K562 (cell line): ENCODE data around the gene SLC45A3. TPM values are rescaled to one million over a fixed set of nuclear protein-coding genes. Genes with fewer than 3 reads are reported as not detected.

ENCODE experiments used
- ATAC-seq: fragments of 200-7000 bp; cut with Tn5 transposase; 3 replicates; pipeline ENCODE4 v1.9.1; 2020; ENCODE audit warnings: moderate library complexity
- BruUV-seq: library from RNA; stranded (reverse); fragments of 400-500 nt; replicated peaks from 2 replicates; lab custom pipeline; 2021; lab: Mats Ljungman, UMichigan
- CTCF ChIA-PET: fragments of 300-600 bp; formaldehyde crosslinking; extraction: SDS; loops from one replicate; lab custom pipeline; 2021; ENCODE audit warnings: low intra/inter-chr PET ratio; lab: Yijun Ruan, JAX
- POLR2A ChIA-PET: fragments of 300-600, 350-650 bp; sonication (Branson Sonifier 250); formaldehyde crosslinking; extraction: SDS; loops from one replicate; lab custom pipeline; 2021; ENCODE audit warnings: antibody characterized with exemption, inconsistent platforms; lab: Yijun Ruan, JAX
- DNase-seq, 4 experiments: peaks; one replicate each; pipeline versions ENCODE4 v3.0.0 to v3.0.0-alpha.2; 2011 to 2018; ENCODE audit warnings: low spot score in 3 of 4, mixed read lengths in 3 of 4; ENCODE audit errors: extremely low read depth in 1 of 4
- FAIRE-seq: peaks from 2 replicates; lab custom pipeline; 2011; peaks lifted over from hg19 to GRCh38; lab: Jason Lieb, UNC
- H2AFZ ChIP-seq: 2 replicates; pipeline ENCODE4 v1.6.0; 2011; ENCODE audit warnings: low read depth, low read length, control low read depth, inconsistent platforms
- H3K27ac ChIP-seq: fragments of 200-600 bp; 3 replicates; pipeline ENCODE4 v1.8.0; 2011; ENCODE audit warnings: low read depth, mild to moderate bottlenecking, control low read depth, inconsistent platforms, low read length, moderate library complexity, mixed read lengths; ENCODE audit errors: extremely low read depth
- H3K27me3 ChIP-seq, 2 experiments: fragments of 300-600 bp in 1 of 2; 2 replicates in 1 of 2; 3 replicates in 1 of 2; pipeline versions ENCODE4 v1.6.0 to v1.8.0; 2011; ENCODE audit warnings: inconsistent platforms in 2 of 2, low read length in 2 of 2, mild to moderate bottlenecking in 1 of 2, mixed read lengths in 1 of 2, moderate library complexity in 1 of 2; ENCODE audit not compliant: control insufficient read depth in 2 of 2, insufficient read depth in 2 of 2
- H3K36me3 ChIP-seq: fragments of 300-600 bp; 3 replicates; pipeline ENCODE4 v1.8.0; 2011; ENCODE audit warnings: mild to moderate bottlenecking, low read length, inconsistent platforms; ENCODE audit not compliant: control insufficient read depth, insufficient read depth
- H3K4me1 ChIP-seq, 2 experiments: fragments of 200-600 bp in 1 of 2; replicated peaks in 1 of 2; 2 replicates in 1 of 2; 3 replicates in 1 of 2; pipeline versions ENCODE4 v1.5.1 to v1.8.0; 2011; ENCODE audit warnings: inconsistent platforms in 2 of 2, low read length in 2 of 2, mild to moderate bottlenecking in 1 of 2, mixed read lengths in 1 of 2, moderate library complexity in 1 of 2; ENCODE audit not compliant: control insufficient read depth in 2 of 2, insufficient read depth in 2 of 2
- H3K4me2 ChIP-seq: 2 replicates; pipeline ENCODE4 v1.6.1; 2011; ENCODE audit warnings: low read length, control low read depth, inconsistent platforms, mixed read lengths; ENCODE audit not compliant: insufficient read depth
- H3K4me3 ChIP-seq: fragments of 200-600 bp; sonication (generic), shearing (Covaris generic); 2 replicates; pipeline ENCODE4 v1.5.1; 2016; ENCODE audit warnings: control low read depth, inconsistent platforms
- H3K79me2 ChIP-seq: fragments of 200-600 bp; 3 replicates; pipeline ENCODE4 v1.8.0; 2011; ENCODE audit warnings: low read length, inconsistent platforms; ENCODE audit not compliant: control insufficient read depth, insufficient read depth
- H3K9ac ChIP-seq, 2 experiments: 2 replicates each; pipeline versions ENCODE4 v1.6.0 to v1.6.1; 2011; ENCODE audit warnings: low read depth in 2 of 2, low read length in 2 of 2, control low read depth in 1 of 2, inconsistent platforms in 1 of 2, mild to moderate bottlenecking in 1 of 2, mixed read lengths in 1 of 2; ENCODE audit not compliant: insufficient read depth in 1 of 2
- H3K9me1 ChIP-seq: one replicate; pipeline ENCODE4 v1.6.0; 2011; ENCODE audit warnings: inconsistent platforms, mild to moderate bottlenecking, low read length, moderate library complexity; ENCODE audit not compliant: control insufficient read depth, insufficient read depth
- H3K9me3 ChIP-seq: replicated peaks from 2 replicates; pipeline ENCODE4 v1.5.1; 2011; ENCODE audit warnings: low read depth, low read length, inconsistent platforms; ENCODE audit not compliant: control insufficient read depth, insufficient read depth
- H4K20me1 ChIP-seq: replicated peaks from 2 replicates; pipeline ENCODE4 v1.6.1; 2011; ENCODE audit warnings: low read length, inconsistent platforms, mixed read lengths; ENCODE audit not compliant: control insufficient read depth, insufficient read depth
- ADNP ChIP-seq: fragments of 200-800 bp; sonication (Bioruptor generic); IDR thresholded peaks from 2 replicates; pipeline ENCODE4 v1.6.1; 2016; ENCODE audit warnings: missing genetic modification characterization, missing compliant biosample characterization
- ARHGAP35 ChIP-seq: fragments of 450-650 bp; IDR thresholded peaks from 2 replicates; pipeline ENCODE4 v1.6.1; 2018; ENCODE audit not compliant: partially characterized antibody
- CHD1 ChIP-seq: fragments of 200-600 bp; sonication (generic); IDR thresholded peaks from one replicate; pipeline ENCODE4 v1.6.1; 2012; ENCODE audit warnings: mild to moderate bottlenecking, moderate library complexity, low read length, inconsistent platforms
- FOSL1 ChIP-seq: fragments of 200-800 bp; sonication (Bioruptor generic); conservative IDR thresholded peaks from 2 replicates; pipeline ENCODE4 v1.6.1; 2016; ENCODE audit warnings: missing genetic modification characterization, missing compliant biosample characterization
- KDM2B ChIP-seq: fragments of 250-450 bp; sonication (Bioruptor Pico); IDR thresholded peaks from 2 replicates; pipeline ENCODE4 v1.8.0; 2021; ENCODE audit warnings: mild to moderate bottlenecking, moderate library complexity
- LARP7 ChIP-seq: fragments of 450-650 bp; IDR thresholded peaks from 2 replicates; pipeline ENCODE4 v1.6.1; 2016
- PML ChIP-seq: IDR thresholded peaks from 2 replicates; pipeline ENCODE4 v1.6.1; 2012; ENCODE audit warnings: low read length, inconsistent platforms
- POLR2AphosphoS5 ChIP-seq: IDR thresholded peaks from 2 replicates; pipeline ENCODE4 v1.6.1; 2011; ENCODE audit warnings: mild to moderate bottlenecking, low read depth, low read length, moderate library complexity; ENCODE audit not compliant: control insufficient read depth, insufficient read depth
- RB1 ChIP-seq: fragments of 450-650 bp; IDR thresholded peaks from 2 replicates; pipeline ENCODE4 v1.6.1; 2017; ENCODE audit warnings: low read depth, mild to moderate bottlenecking
- SAFB2 ChIP-seq: fragments of 200-400 bp; formaldehyde crosslinking; IDR thresholded peaks from 2 replicates; pipeline ENCODE4 v1.6.1; 2018; ENCODE audit warnings: borderline replicate concordance, low read length, low read depth, moderate library complexity; ENCODE audit not compliant: severe bottlenecking
- ZNF780A ChIP-seq: fragments of 250-450 bp; sonication (Bioruptor Pico); IDR thresholded peaks from 2 replicates; pipeline ENCODE4 v1.5.0; 2021; ENCODE audit warnings: mild to moderate bottlenecking
- WGBS: fragments of 100-300 bp; shearing (Covaris generic); methylation state at CpG from one replicate; pipeline ENCODE4 v1.1.6; 2016; ENCODE audit warnings: low coverage, mixed read lengths; ENCODE audit not compliant: insufficient coverage; ENCODE audit errors: missing lambda C conversion rate; 5-methylcytosine and 5-hydroxymethylcytosine counted together
- in situ Hi-C: fragments of 300-500 bp; cut with MboI; formaldehyde crosslinking; loops from 4 replicates; pipeline ENCODE4 v1.15.0; 2018; ENCODE audit warnings: inconsistent platforms, mixed read lengths
- intact Hi-C: fragments of 100-400 bp; cut with micrococcal nuclease; formaldehyde crosslinking; loops from 2 replicates; pipeline ENCODE4 v1.14.2; 2022
- polyA plus RNA-seq, 8 experiments: library from polyadenylated mRNA; depleted of rRNA in 4 of 8; stranded (reverse) in 5 of 8; unstranded in 3 of 8; fragments of >200 nt; fragmentation: Nextera tagmentation in 2 of 8; fragmentation: Illumina TruSeq in 1 of 8; extraction: Ambion mirVana in 2 of 8; extraction: Trizol in 1 of 8; gene quantifications; 2 replicates each; pipeline versions ENCODE4 v1.2.1 to v1.2.3, GENCODE V29; 2011 to 2014; ENCODE audit warnings: inconsistent platforms in 1 of 8, missing spikeins in 1 of 8
- total RNA-seq, 7 experiments: library from RNA; depleted of rRNA in 6 of 7; stranded (reverse); fragments of >200 nt in 6 of 7; fragmentation: Illumina TruSeq in 2 of 7; extraction: Trizol in 2 of 7; gene quantifications; 2 replicates each; pipeline versions ENCODE4 v1.2.1 to v1.2.3, GENCODE V29; 2011 to 2021; ENCODE audit warnings: low replicate concordance in 1 of 7
- TF ChIP-seq, protein P1 (sequence below): fragments of 250-450 bp; sonication (Bioruptor Pico); IDR thresholded peaks from 2 replicates; pipeline ENCODE4 v1.4.0; 2020; ENCODE audit warnings: borderline replicate concordance
- TF ChIP-seq, protein P2 (sequence below), 2 experiments: fragments of 450-650 bp; IDR thresholded peaks; 2 replicates each; pipeline ENCODE4 v1.6.1; 2016

The SLC45A3 gene
- total and polyA plus RNA-seq, 9 of the 15 experiments (the other 6 are each of a cell fraction or from before 2014, with no cell fraction given) = 0.06 to 3.3 (median 1.3) TPM

DNA sequence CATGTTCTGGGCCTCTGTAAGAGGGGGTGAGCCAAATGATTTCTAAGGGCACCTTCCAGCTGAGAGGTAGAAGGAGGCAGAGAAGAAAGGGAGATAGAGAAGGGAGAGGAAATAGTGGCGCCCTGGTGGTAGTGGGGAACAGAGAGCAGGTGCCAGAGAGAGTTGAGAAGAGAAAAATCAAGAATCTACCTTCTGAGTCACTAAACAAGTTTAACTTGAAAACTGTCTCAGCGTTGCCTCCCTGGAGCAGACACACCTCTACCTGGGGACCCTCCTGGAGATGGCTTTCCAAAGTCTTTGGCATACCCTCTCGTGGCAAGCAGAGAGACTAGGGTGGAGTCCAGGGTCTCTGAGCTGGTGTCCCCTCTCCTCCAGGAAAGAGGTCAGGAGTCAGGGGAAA is 1.1 kb upstream of the SLC45A3 start:
- no peak for TF ChIP-seq SAFB2
- TF ChIP-seq PML = no peak
- TF ChIP-seq, protein P1, sequence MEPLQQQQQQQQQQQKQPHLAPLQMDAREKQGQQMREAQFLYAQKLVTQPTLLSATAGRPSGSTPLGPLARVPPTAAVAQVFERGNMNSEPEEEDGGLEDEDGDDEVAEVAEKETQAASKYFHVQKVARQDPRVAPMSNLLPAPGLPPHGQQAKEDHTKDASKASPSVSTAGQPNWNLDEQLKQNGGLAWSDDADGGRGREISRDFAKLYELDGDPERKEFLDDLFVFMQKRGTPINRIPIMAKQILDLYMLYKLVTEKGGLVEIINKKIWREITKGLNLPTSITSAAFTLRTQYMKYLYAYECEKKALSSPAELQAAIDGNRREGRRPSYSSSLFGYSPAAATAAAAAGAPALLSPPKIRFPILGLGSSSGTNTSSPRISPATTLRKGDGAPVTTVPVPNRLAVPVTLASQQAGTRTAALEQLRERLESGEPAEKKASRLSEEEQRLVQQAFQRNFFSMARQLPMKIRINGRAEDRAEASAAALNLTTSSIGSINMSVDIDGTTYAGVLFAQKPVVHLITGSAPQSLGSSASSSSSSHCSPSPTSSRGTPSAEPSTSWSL (CRISPR knock-in tag) = no peak
- TF ChIP-seq FOSL1 = no peak
- no peak for TF ChIP-seq ADNP (tag)
- TF ChIP-seq RB1 = no peak
- TF ChIP-seq ZNF780A (CRISPR knock-in tag) = no peak
- no peak for TF ChIP-seq POLR2AphosphoS5
- TF ChIP-seq CHD1 = no peak
- TF ChIP-seq LARP7 = no peak
- TF ChIP-seq, protein P2, sequence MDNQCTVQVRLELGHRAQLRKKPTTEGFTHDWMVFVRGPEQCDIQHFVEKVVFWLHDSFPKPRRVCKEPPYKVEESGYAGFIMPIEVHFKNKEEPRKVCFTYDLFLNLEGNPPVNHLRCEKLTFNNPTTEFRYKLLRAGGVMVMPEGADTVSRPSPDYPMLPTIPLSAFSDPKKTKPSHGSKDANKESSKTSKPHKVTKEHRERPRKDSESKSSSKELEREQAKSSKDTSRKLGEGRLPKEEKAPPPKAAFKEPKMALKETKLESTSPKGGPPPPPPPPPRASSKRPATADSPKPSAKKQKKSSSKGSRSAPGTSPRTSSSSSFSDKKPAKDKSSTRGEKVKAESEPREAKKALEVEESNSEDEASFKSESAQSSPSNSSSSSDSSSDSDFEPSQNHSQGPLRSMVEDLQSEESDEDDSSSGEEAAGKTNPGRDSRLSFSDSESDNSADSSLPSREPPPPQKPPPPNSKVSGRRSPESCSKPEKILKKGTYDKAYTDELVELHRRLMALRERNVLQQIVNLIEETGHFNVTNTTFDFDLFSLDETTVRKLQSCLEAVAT (IDR thresholded peaks at IDR 0.05) = no peak
- TF ChIP-seq KDM2B = no peak
- no peak for TF ChIP-seq ARHGAP35
- Histone ChIP-seq H3K9ac (no peak overlapping the region), H3K27me3 (no peaks in the 10 kb centered on the region), H3K4me2 (no peak overlapping the region), H4K20me1 (no peaks in the 10 kb centered on the region; the same call in 1 of the 2 replicates), H3K4me3 (no peak overlapping the region), H2AFZ (no peak overlapping the region), H3K79me2 (no peaks in the 10 kb centered on the region), H3K9me1 (no peaks in the 10 kb centered on the region), H3K27ac (no peak overlapping the region), H3K9me3 (no peaks in the 10 kb centered on the region), H3K36me3 (no peaks in the 10 kb centered on the region), H3K4me1 (peaks cover 32 to 37% of the 10 kb centered on the region in 2 experiments)
- FAIRE-seq = no peak
- CTCF ChIA-PET = interaction anchor here (0.6 to 0.7 kb wide), 2 partner anchors 107 to 384 kb away, joined by 4 to 5 read pairs; no protein-coding TSS in a partner anchor
- BruUV-seq = no TSS peak
- intact Hi-C loops = no loop called here
- POLR2A ChIA-PET = interaction anchor here (0.7 to 1.6 kb wide), 6 partner anchors 11 to 57 kb away, joined by 3 to 7 read pairs (median 4); no protein-coding TSS in a partner anchor
- 33% methylated on average over 3 of the region's 3 CpGs for WGBS
- in situ Hi-C loops = no loop called here
- no peak for DNase-seq
- no peak for ATAC-seq
